HG03066 (cell line): ENCODE results near the gene ZBTB20.

Source experiments
- ATAC-seq: cut with Tn5 transposase; IDR thresholded peaks from one replicate; pipeline ENCODE4 v1.9.1; 2021; ENCODE audit warnings: low read depth; ENCODE audit not compliant: unreplicated experiment

ZBTB20 gene

GRCh38 chr3:114659109-114660061 is 487.7 kb downstream of the ZBTB20 start:
- no peak for ATAC-seq

GRCh38 chr3:114651555-114651954 is 495.5 kb downstream of the ZBTB20 start:
- no peak for ATAC-seq

- ATAC-seq: no peak
Measured at GRCh38 chr3:114650808-114651207, 496.3 kb downstream of the ZBTB20 start.

- ATAC-seq: no peak
Measured at GRCh38 chr3:114649331-114649730, 497.8 kb downstream of the ZBTB20 start.

GRCh38 chr3:114646526-114646925 is 500.6 kb downstream of the ZBTB20 start:
- ATAC-seq: no peak

- no peak for ATAC-seq
Measured at GRCh38 chr3:114645392-114645791, 501.7 kb downstream of the ZBTB20 start.

- no peak for ATAC-seq
Measured at GRCh38 chr3:114644367-114644766, 502.7 kb downstream of the ZBTB20 start.

- no peak for ATAC-seq
Measured at GRCh38 chr3:114642951-114643741, 503.9 kb downstream of the ZBTB20 start.

- ATAC-seq: no peak
Measured at GRCh38 chr3:114640126-114640525, 507.0 kb downstream of the ZBTB20 start.

GRCh38 chr3:114639171-114639570 is 507.9 kb downstream of the ZBTB20 start:
- ATAC-seq: no peak

GRCh38 chr3:114635878-114636277 is 511.2 kb downstream of the ZBTB20 start:
- no peak for ATAC-seq

GRCh38 chr3:114634635-114635034 is 512.5 kb downstream of the ZBTB20 start:
- ATAC-seq: no peak

GRCh38 chr3:114632757-114633424 is 514.2 kb downstream of the ZBTB20 start:
- no peak for ATAC-seq

GRCh38 chr3:114627770-114628169 is 519.3 kb downstream of the ZBTB20 start:
- ATAC-seq: no peak

- no peak for ATAC-seq
Measured at GRCh38 chr3:114626751-114627150, 520.3 kb downstream of the ZBTB20 start.

- no peak for ATAC-seq
Measured at GRCh38 chr3:114624571-114625181, 522.4 kb downstream of the ZBTB20 start.

- ATAC-seq: no peak
Measured at GRCh38 chr3:114624047-114624445, 523.0 kb downstream of the ZBTB20 start.

- ATAC-seq: no peak
Measured at GRCh38 chr3:114623420-114624046, 523.6 kb downstream of the ZBTB20 start.

- ATAC-seq: no peak
Measured at GRCh38 chr3:114622001-114622400, 525.1 kb downstream of the ZBTB20 start.

- no peak for ATAC-seq
Measured at GRCh38 chr3:114619771-114620170, 527.3 kb downstream of the ZBTB20 start.
